Activated T-cell treated with anti-CD3 and anti-CD28 coated beads, Interleukin-2, amount 50 U/mL, for 1 hour (primary cell): ENCODE data around the gene TRPM1.

Source experiments
- DNase-seq: peaks from one replicate; pipeline ENCODE4 v3.0.0-alpha.2; 2020

Gene TRPM1

GRCh38 chr15:31046759-31047359 lies 54.7 kb downstream of the TRPM1 start:
- DNase-seq: no peak

- DNase-seq: no peak
These were observed 55.9 kb downstream of the TRPM1 start for GRCh38 chr15:31045606-31046005.

- no peak for DNase-seq
These were observed 58.8 kb downstream of the TRPM1 start for GRCh38 chr15:31042751-31043150.

- no peak for DNase-seq
These were observed 59.9 kb downstream of the TRPM1 start for GRCh38 chr15:31041610-31042009.

GRCh38 chr15:31040611-31041010 lies 60.9 kb downstream of the TRPM1 start:
- DNase-seq: no peak

- DNase-seq: no peak
These were observed 61.6 kb downstream of the TRPM1 start for GRCh38 chr15:31039961-31040360.

GRCh38 chr15:31037731-31038477 lies 63.6 kb downstream of the TRPM1 start:
- DNase-seq: no peak

GRCh38 chr15:31036783-31037182 lies 64.7 kb downstream of the TRPM1 start:
- DNase-seq: no peak

- DNase-seq: no peak
These were observed 65.9 kb downstream of the TRPM1 start for GRCh38 chr15:31035610-31036009.

- no peak for DNase-seq
These were observed 67.4 kb downstream of the TRPM1 start for GRCh38 chr15:31034152-31034551.

- no peak for DNase-seq
These were observed 68.6 kb downstream of the TRPM1 start for GRCh38 chr15:31032961-31033371.

- DNase-seq: no peak
These were observed 70.0 kb downstream of the TRPM1 start for GRCh38 chr15:31031471-31032067.

- DNase-seq: no peak
These were observed 73.5 kb downstream of the TRPM1 start for GRCh38 chr15:31027910-31028578.

GRCh38 chr15:31025996-31026395 lies 75.5 kb downstream of the TRPM1 start:
- DNase-seq: no peak

GRCh38 chr15:31024979-31025378 lies 76.5 kb downstream of the TRPM1 start:
- no peak for DNase-seq

- no peak for DNase-seq
These were observed 77.2 kb downstream of the TRPM1 start for GRCh38 chr15:31024330-31024729.

GRCh38 chr15:31023841-31024240 lies 77.7 kb downstream of the TRPM1 start:
- no peak for DNase-seq

- no peak for DNase-seq
These were observed 80.4 kb downstream of the TRPM1 start for GRCh38 chr15:31021067-31021665.

GRCh38 chr15:31020542-31020941 lies 81.0 kb downstream of the TRPM1 start:
- no peak for DNase-seq

GRCh38 chr15:31019986-31020385 lies 81.5 kb downstream of the TRPM1 start:
- DNase-seq: no peak

- DNase-seq: no peak
These were observed 84.2 kb downstream of the TRPM1 start for GRCh38 chr15:31017311-31017710.

- no peak for DNase-seq
These were observed 85.0 kb downstream of the TRPM1 start for GRCh38 chr15:31016446-31016915.

GRCh38 chr15:31014608-31014925 lies 87.0 kb downstream of the TRPM1 start:
- no peak for DNase-seq
